Renal pelvis (tissue), 12 donors: ENCODE results near the gene IGFBP6. TPM values are rescaled to one million over a fixed set of nuclear protein-coding genes. Genes with fewer than 3 reads are reported as not detected.

Experiments
- DNase-seq: peaks from one replicate; pipeline ENCODE4 v3.0.0-alpha.2; 2013
- long read RNA-seq, 16 experiments: transcript quantifications; one replicate each; lab custom pipeline, GENCODE V29; 2026
- polyA plus RNA-seq, 3 donors: library from polyadenylated mRNA; unstranded; fragments of 120-200 nt; gene quantifications; one replicate each; pipeline ENCODE4 v1.2.1, GENCODE V29; 2013; ENCODE audit not compliant: insufficient read length in 3 of 3

Gene IGFBP6
- 10 to 100 TPM; 10.4 to 17.6 (median 13.6) TPM for polyA plus RNA-seq
- long read RNA-seq, donor 1, transcript IGFBP6-201 (4 exons, 1,169 nt), result major isoform, 15 of 15 reads
- long read RNA-seq, donor 1, partial matches to known transcripts, result 0 of 15 reads
- long read RNA-seq, donor 1, other reads (novel, unspliced or antisense), result 0 of 15 reads
- long read RNA-seq, donor 2, transcript IGFBP6-201 (4 exons, 1,169 nt), result major isoform, 7 of 14 reads
- long read RNA-seq, donor 2, partial matches to known transcripts, result 7 of 14 reads
- long read RNA-seq, donor 2, other reads (novel, unspliced or antisense), result 0 of 14 reads
- long read RNA-seq, donor 3, transcript IGFBP6-201 (4 exons, 1,169 nt), result major isoform, 22 of 30 reads
- long read RNA-seq, donor 3, partial matches to known transcripts, result 8 of 30 reads
- long read RNA-seq, donor 3, other reads (novel, unspliced or antisense), result 0 of 30 reads
- long read RNA-seq, donor 4, transcript IGFBP6-201 (4 exons, 1,169 nt), result major isoform, 10 of 19 reads
- long read RNA-seq, donor 4, partial matches to known transcripts, result 9 of 19 reads
- long read RNA-seq, donor 4, other reads (novel, unspliced or antisense), result 0 of 19 reads
- long read RNA-seq, donor 5, transcript IGFBP6-201 (4 exons, 1,169 nt), result major isoform, 7 of 7 reads
- long read RNA-seq, donor 5, partial matches to known transcripts, result 0 of 7 reads
- long read RNA-seq, donor 5, other reads (novel, unspliced or antisense), result 0 of 7 reads
- long read RNA-seq, donor 6, transcript IGFBP6-201 (4 exons, 1,169 nt), result major isoform, 7 of 7 reads
- long read RNA-seq, donor 6, partial matches to known transcripts, result 0 of 7 reads
- long read RNA-seq, donor 6, other reads (novel, unspliced or antisense), result 0 of 7 reads
- long read RNA-seq, donor 7, transcript IGFBP6-201 (4 exons, 1,169 nt), result major isoform, 9 of 19 reads
- long read RNA-seq, donor 7, partial matches to known transcripts, result 10 of 19 reads
- long read RNA-seq, donor 7, other reads (novel, unspliced or antisense), result 0 of 19 reads
- long read RNA-seq, donor 8, transcript IGFBP6-201 (4 exons, 1,169 nt), result major isoform, 118 of 153 reads
- long read RNA-seq, donor 8, partial matches to known transcripts, result 34 of 153 reads
- long read RNA-seq, donor 8, other reads (novel, unspliced or antisense), result 0 of 153 reads
- long read RNA-seq, donor 9, transcript IGFBP6-201 (4 exons, 1,169 nt), result major isoform, 12 of 12 reads
- long read RNA-seq, donor 9, partial matches to known transcripts, result 0 of 12 reads
- long read RNA-seq, donor 9, other reads (novel, unspliced or antisense), result 0 of 12 reads
- long read RNA-seq, donor 10, transcript IGFBP6-201 (4 exons, 1,169 nt), result major isoform, 11 of 11 reads
- long read RNA-seq, donor 10, partial matches to known transcripts, result 0 of 11 reads
- long read RNA-seq, donor 10, other reads (novel, unspliced or antisense), result 0 of 11 reads
- long read RNA-seq, donor 11, transcript IGFBP6-201 (4 exons, 1,169 nt), result major isoform, 12 of 12 reads
- long read RNA-seq, donor 11, partial matches to known transcripts, result 0 of 12 reads
- long read RNA-seq, donor 11, other reads (novel, unspliced or antisense), result 0 of 12 reads
- long read RNA-seq, donor 12, transcript IGFBP6-201 (4 exons, 1,169 nt), result major isoform, 7 of 8 reads
- long read RNA-seq, donor 12, partial matches to known transcripts, result 0 of 8 reads
- long read RNA-seq, donor 12, other reads (novel, unspliced or antisense), result 0 of 8 reads
- long read RNA-seq, donor 13, partial matches to known transcripts, result 0 of 4 reads
- long read RNA-seq, donor 13, other reads (novel, unspliced or antisense), result 0 of 4 reads
- long read RNA-seq, donor 14, result 0 reads
- long read RNA-seq, donor 15, transcript IGFBP6-201 (4 exons, 1,169 nt), result major isoform, 22 of 27 reads
- long read RNA-seq, donor 15, partial matches to known transcripts, result 5 of 27 reads
- long read RNA-seq, donor 15, other reads (novel, unspliced or antisense), result 0 of 27 reads
- long read RNA-seq, donor 16, transcript IGFBP6-201 (4 exons, 1,169 nt), result major isoform, 14 of 14 reads
- long read RNA-seq, donor 16, partial matches to known transcripts, result 0 of 14 reads
- long read RNA-seq, donor 16, other reads (novel, unspliced or antisense), result 0 of 14 reads

- DNase-seq, result no peak
These were observed at the start of gene IGFBP6 for GRCh38 chr12:53097564-53098353. IGFBP6 (plus strand) TSS chr12:53097667; CDS start chr12:53097718, 51 bp downstream.

GRCh38 chr12:53048033-53048779 lies 49.3 kb upstream of the IGFBP6 start:
- DNase-seq, result no peak

- peak; percentile 82 for DNase-seq
These were observed 48.6 kb upstream of the IGFBP6 start for GRCh38 chr12:53048780-53049401.

GRCh38 chr12:53049571-53050318 lies 47.7 kb upstream of the IGFBP6 start, which contains the start of gene TNS2:
TNS2 (plus strand) TSS chr12:53050065; CDS start chr12:53050186, 121 bp downstream.
- no peak for DNase-seq

GRCh38 chr12:53050426-53051057 lies 46.9 kb upstream of the IGFBP6 start:
- DNase-seq, result no peak

- DNase-seq, result no peak
These were observed 46.2 kb upstream of the IGFBP6 start for GRCh38 chr12:53051058-53051880.

GRCh38 chr12:53051881-53052412 lies 45.5 kb upstream of the IGFBP6 start:
- DNase-seq, result no peak

GRCh38 chr12:53052419-53053217 lies 44.8 kb upstream of the IGFBP6 start:
- no peak for DNase-seq

- DNase-seq, result no peak
These were observed 44.0 kb upstream of the IGFBP6 start for GRCh38 chr12:53053218-53054111.

GRCh38 chr12:53054112-53054878 lies 43.2 kb upstream of the IGFBP6 start:
- peak; percentile 95 for DNase-seq

- no peak for DNase-seq
These were observed 41.8 kb upstream of the IGFBP6 start for GRCh38 chr12:53055471-53056266.

- DNase-seq, result no peak
These were observed 41.2 kb upstream of the IGFBP6 start for GRCh38 chr12:53056296-53056695.
